ENCODE data around the gene CA9. TPM values are rescaled to one million over a fixed set of nuclear protein-coding genes. Genes with fewer than 3 reads are reported as not detected.

CA9 gene
- total RNA-seq (2021; ENCODE audit: unreplicated experiment) (8.5 TPM), Bru-seq, nascent RNA (not detected), BruChase-seq, experiment 1, labeled RNA remaining after a 6-hour chase (percentile 13 among the genes with signal in this experiment), BruChase-seq, experiment 2, labeled RNA remaining after a 2-hour chase (not detected)
- 27.6 and 29.4 TPM in 2 replicates for polyA plus RNA-seq (2012)
- long read RNA-seq, transcript CA9-201 (11 exons, 1,618 nt) = major isoform, 5 of 11 reads
- long read RNA-seq, partial matches to known transcripts = 6 of 11 reads
- long read RNA-seq, other reads (novel, unspliced or antisense) = 0 of 11 reads

- ChIA-PET RAD21 (ENCODE audit: low non-redundant PET in 1 of 2, low total read pairs in 2 of 2, uncharacterized antibody in 2 of 2, unreplicated experiment in 2 of 2) (no interaction called here), POLR2A (no interaction called here), CTCF (interaction anchor here (1.2 kb wide), 1 partner anchor 23 kb away, joined by 4 read pairs; no protein-coding TSS in a partner anchor)
- Histone ChIP-seq H3K27ac (ENCODE audit: low read depth, low read length) (no peak within 1 kb of the TSS), H3K9me2 (ENCODE audit: insufficient read depth) (no peaks in the 10 kb centered on the region), H3K9me3 (ENCODE audit: control insufficient read depth in 1 of 2, insufficient read depth in 1 of 2, low read depth in 1 of 2, low read length in 2 of 2) (no peaks in the 10 kb centered on the region), H3K79me2 (ENCODE audit: insufficient read depth, low read length) (no peaks in the 10 kb centered on the region), H3K9ac (ENCODE audit: low read length) (no peak within 1 kb of the TSS), H3K4me2 (ENCODE audit: low read length) (peak within 1 kb of the TSS; percentile 42), H3K36me3 (ENCODE audit: control insufficient read depth in 1 of 2, insufficient read depth in 2 of 2, low read length in 2 of 2) (no peaks in the 10 kb centered on the region), H3K4me1 (ENCODE audit: control insufficient read depth in 1 of 2, insufficient read depth in 2 of 2, low read length in 2 of 2) (peaks cover 13 to 29% of the 10 kb centered on the region in 2 experiments; a peak in 3 of 4 replicates), H3K27me3 (ENCODE audit: insufficient read depth, low read length) (no peaks in the 10 kb centered on the region), H3K4me3 (replicated peaks in 1 of 2; ENCODE audit: low read depth in 1 of 2, low read length in 2 of 2) (no peak within 1 kb of the TSS), H2AFZ (ENCODE audit: low read depth, low read length, poor library complexity, severe bottlenecking) (no peak within 1 kb of the TSS), H4K20me1 (ENCODE audit: insufficient read depth) (no peaks in the 10 kb centered on the region)
- DNase-seq (ENCODE audit: low read depth, low spot score) (no peak), ATAC-seq (peak; percentile 23)
- TF ChIP-seq ZBTB33 (IDR thresholded peaks at IDR 0.05; ENCODE audit: extremely low read depth, insufficient replicate concordance, low read length) = no peak
- no peak for TF ChIP-seq YY1 (IDR thresholded peaks at IDR 0.05; ENCODE audit: extremely low read depth, insufficient replicate concordance, low read depth, low read length)
- no peak for TF ChIP-seq FOSL1 (IDR thresholded peaks at IDR 0.05; ENCODE audit: low read depth)
- no peak for TF ChIP-seq ZNF274 (IDR thresholded peaks at IDR 0.05; ENCODE audit: low read depth, low read length)
- no peak for TF ChIP-seq EGR1 (IDR thresholded peaks at IDR 0.05; ENCODE audit: low read depth)
- TF ChIP-seq TCF7L2 (IDR thresholded peaks at IDR 0.05; ENCODE audit: borderline replicate concordance, extremely low read depth, insufficient read depth, insufficient read length) = no peak
- no peak for TF ChIP-seq EZH2 (IDR thresholded peaks at IDR 0.05)
- TF ChIP-seq SIN3A (IDR thresholded peaks at IDR 0.05; ENCODE audit: low read depth) = no peak
- TF ChIP-seq REST (IDR thresholded peaks at IDR 0.05; ENCODE audit: low read depth) = no peak
- TF ChIP-seq ZFX (IDR thresholded peaks at IDR 0.05) = no peak
- no peak for TF ChIP-seq CBX3 (IDR thresholded peaks at IDR 0.05; ENCODE audit: low read depth)
- TF ChIP-seq JUND (IDR thresholded peaks at IDR 0.05) = no peak
- no peak for TF ChIP-seq EZH2phosphoT487 (IDR thresholded peaks at IDR 0.05; ENCODE audit: borderline replicate concordance)
- TF ChIP-seq SRF (IDR thresholded peaks at IDR 0.05; ENCODE audit: low read depth) = no peak
- TF ChIP-seq CEBPB (IDR thresholded peaks at IDR 0.05; ENCODE audit: low read depth) = no peak
- TF ChIP-seq POLR2A (IDR thresholded peaks at IDR 0.05; ENCODE audit: borderline replicate concordance, extremely low read depth, insufficient read depth, insufficient read length) = no peak
- intact Hi-C loops (cut with micrococcal nuclease) = no loop called here
- no TSS peak for BruUV-seq (replicated peaks)
Observed at GRCh38 chr9:35673132-35674024, at the start of gene CA9. Gene CA9 (plus strand): TSS chr9:35673928. CDS start chr9:35673960, 32 bp downstream.

All from HCT116 (cell line).